Mammary epithelial cell (primary cell): ENCODE measurements around the gene KIR2DL1.
"Not testable (repeated sequence)": the region's sequence is repeated elsewhere in the genome, so short reads cannot be mapped to it uniquely, and the experiment has no call there.

ENCODE experiments used
- CTCF ChIP-seq, 2 donors: IDR thresholded peaks in 1 of 2; conservative IDR thresholded peaks in 1 of 2; 2 replicates each; pipeline ENCODE4 v1.5.1; 2011 to 2012; ENCODE audit warnings: inconsistent platforms in 2 of 2, low read length in 2 of 2, mild to moderate bottlenecking in 2 of 2, control low read depth in 1 of 2, low read depth in 1 of 2; ENCODE audit not compliant: insufficient read depth in 1 of 2; ENCODE audit errors: extremely low read depth in 1 of 2
- EZH2 ChIP-seq: IDR thresholded peaks from 2 replicates; pipeline ENCODE4 v1.6.1; 2012; ENCODE audit warnings: low read length, inconsistent platforms, borderline replicate concordance

- TF ChIP-seq CTCF (conservative IDR thresholded peaks at IDR 0.05 in 1 of 2, IDR thresholded peaks at IDR 0.05 in 1 of 2; ENCODE audit: extremely low read depth in 1 of 2, insufficient read depth in 1 of 2, low read depth in 1 of 2, low read length in 2 of 2); EZH2: not testable (repeated sequence)
Measured at GRCh38 chr19:54816251-54816650, 46.7 kb downstream of the KIR2DL1 start, which contains the start of gene KIR3DL1.
